CD4-positive, alpha-beta T cell treated with Interleukin-2 at 100 ng/mL for 4 hours (primary cell): ENCODE results near the gene OTOG.
A peak's percentile ranks its signal among the peaks of the same experiment; 100 is the strongest.

Experiments
- DNase-seq: peaks from one replicate; pipeline ENCODE4 v3.0.0-alpha.2; 2020; ENCODE audit warnings: low spot score

Gene OTOG

GRCh38 chr11:17547051-17547577 lies at the start of gene OTOG:
OTOG (plus strand) TSS chr11:17547259; CDS start chr11:17547373, 114 bp downstream.
- no peak for DNase-seq

- no peak for DNase-seq
These were observed 49.0 kb upstream of the OTOG start for GRCh38 chr11:17498058-17498457.

- DNase-seq, result no peak
These were observed 48.6 kb upstream of the OTOG start for GRCh38 chr11:17498475-17498874.

DNA sequence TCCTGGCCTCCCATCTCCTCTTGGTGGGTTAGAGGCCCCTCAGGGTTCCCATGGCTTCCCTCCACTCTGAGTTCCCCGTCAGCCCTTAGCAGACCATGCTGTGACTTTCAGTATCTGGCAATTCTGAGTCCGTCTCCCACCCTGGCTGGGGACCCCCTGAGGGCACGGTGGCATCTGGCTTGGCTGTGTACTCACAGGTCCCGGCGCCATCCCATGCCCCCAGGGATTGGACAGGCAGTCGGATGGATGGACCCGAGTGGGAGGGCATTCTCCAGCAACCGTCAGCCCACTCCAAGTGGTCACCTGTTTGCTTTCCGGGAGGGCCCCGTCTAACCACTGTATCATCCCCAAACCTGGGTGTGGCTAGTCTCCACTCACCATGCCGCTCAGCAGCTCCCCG lies 46.4 kb upstream of the OTOG start:
- no peak for DNase-seq

- DNase-seq, result no peak
These were observed 44.4 kb upstream of the OTOG start for GRCh38 chr11:17502630-17503029.

DNA sequence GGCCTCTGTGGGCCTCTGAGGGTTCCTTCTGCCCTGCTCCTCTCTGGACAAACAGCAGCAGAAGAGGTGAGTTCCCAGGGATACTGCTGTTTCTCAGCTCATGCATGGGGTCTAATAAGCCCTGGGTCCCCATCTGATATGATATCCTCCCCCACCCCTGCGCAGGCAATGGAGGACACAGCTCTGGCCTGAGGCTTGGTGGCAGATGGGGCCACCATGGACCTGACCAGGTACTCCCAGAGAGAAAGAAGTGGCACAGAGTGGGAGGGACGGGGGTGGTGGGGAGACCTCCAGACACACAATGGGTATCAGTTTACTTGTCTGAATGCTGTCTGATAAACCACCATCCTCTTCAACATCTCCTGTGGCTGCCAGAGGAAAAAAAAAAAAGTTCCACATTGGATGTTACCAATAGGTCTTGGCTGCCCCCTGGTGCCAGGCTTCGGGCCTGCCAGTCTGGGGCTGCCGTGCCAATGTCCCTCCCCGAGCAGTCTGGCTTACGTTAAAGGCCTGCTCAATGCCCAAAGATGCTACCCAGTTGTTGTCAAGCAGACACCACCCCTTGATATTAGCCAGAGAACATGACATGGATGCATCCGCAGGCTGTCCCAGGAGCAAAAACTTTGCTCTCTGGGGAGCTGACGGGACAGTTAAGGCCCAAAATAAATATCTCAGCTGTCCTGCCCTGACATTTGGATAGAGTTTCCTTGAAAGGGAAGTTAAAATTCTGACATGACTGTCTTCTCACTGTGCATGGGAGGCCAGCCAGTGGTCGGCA lies 42.5 kb upstream of the OTOG start:
- peak; percentile 71 for DNase-seq

- no peak for DNase-seq
These were observed 41.9 kb upstream of the OTOG start for GRCh38 chr11:17505146-17505545.

GRCh38 chr11:17506314-17506713 lies 40.7 kb upstream of the OTOG start:
- DNase-seq, result no peak

DNA sequence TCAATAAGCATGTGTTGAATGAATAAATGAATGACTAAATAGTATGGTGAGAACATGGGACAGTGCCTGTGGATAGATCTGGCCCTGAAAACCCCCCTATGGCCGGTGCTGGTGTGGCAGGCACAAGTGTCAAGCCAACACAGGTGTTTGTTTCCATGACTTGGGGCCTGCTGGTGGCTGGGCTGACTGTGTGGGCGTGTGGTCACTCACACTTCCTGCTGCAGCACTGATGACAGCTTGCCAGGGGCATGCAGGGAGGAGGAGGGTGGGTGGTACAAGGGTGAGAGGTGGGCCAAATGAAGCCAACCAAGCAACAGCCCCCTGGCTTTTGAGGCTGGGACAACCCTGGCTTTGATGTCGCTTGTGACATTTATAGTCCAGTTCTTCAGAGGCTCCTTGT lies 40.1 kb upstream of the OTOG start:
- no peak for DNase-seq

DNA sequence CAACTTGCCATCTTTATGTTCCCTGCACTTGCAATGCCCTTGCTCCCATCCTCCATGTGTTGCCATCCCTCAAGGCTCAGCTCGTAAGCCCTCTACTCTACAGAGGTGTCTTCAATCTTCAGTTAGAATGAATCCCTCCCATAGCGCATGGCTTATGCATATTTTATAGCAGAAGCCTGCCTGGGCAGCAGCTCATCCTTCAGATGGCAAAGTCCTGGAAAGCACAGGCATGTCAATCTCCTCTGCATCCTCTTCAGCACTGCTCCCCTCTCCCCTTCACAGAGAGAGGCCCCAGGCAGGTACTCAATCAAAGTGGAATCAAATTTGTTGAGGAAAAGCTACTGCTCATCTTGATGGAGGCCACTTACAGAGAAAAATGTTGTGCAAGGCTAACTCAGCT lies 39.3 kb upstream of the OTOG start:
- DNase-seq, result no peak

GRCh38 chr11:17508306-17508705 lies 38.8 kb upstream of the OTOG start:
- DNase-seq, result no peak

DNA sequence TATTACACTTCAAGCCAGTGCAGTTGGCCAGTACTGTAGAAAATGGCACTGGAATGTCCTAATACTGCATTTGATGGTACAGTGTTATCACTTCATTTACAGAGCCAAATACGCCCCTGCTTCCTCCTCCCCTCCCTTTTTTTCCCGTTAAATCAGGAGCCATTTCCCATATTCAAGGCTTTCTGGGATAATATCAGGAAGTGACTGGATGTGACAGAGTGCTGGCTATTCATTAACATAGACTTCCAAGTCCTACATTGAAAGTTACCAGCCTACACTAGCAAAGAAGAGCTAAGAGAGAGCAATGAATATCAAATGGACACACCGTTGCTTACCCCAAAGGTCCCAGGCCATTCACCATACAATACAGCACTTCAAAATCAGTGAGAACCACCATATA lies 38.3 kb upstream of the OTOG start:
- no peak for DNase-seq

- no peak for DNase-seq
These were observed 36.4 kb upstream of the OTOG start for GRCh38 chr11:17510507-17511206.

DNA sequence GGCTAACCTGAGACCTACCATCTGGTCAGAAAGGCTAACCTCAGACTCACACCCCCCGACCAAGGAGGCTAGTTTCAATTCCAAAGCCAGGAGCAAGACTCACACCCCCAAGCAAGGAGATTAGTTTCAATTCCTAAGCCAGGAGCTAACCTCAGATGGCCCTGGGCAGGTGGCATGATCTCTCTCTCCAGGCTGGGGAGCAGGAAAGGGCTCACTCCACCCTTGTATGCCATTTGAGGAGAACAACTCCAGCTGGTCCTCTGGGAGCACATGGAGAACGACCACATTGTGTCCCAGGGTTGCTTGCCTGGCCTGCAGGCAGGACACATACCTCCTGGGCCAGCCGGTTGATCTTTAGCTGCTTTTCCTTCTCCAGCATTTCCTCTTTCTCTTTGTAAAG lies 35.5 kb upstream of the OTOG start:
- no peak for DNase-seq

- DNase-seq, result no peak
These were observed 35.0 kb upstream of the OTOG start for GRCh38 chr11:17512101-17512500.

GRCh38 chr11:17513853-17514252 lies 33.2 kb upstream of the OTOG start:
- DNase-seq, result no peak

- DNase-seq, result no peak
These were observed 32.6 kb upstream of the OTOG start for GRCh38 chr11:17514476-17514875.

GRCh38 chr11:17515443-17516176 lies 31.4 kb upstream of the OTOG start:
- no peak for DNase-seq

GRCh38 chr11:17516551-17517150 lies 30.4 kb upstream of the OTOG start:
- no peak for DNase-seq

- DNase-seq, result no peak
These were observed 29.9 kb upstream of the OTOG start for GRCh38 chr11:17517186-17517585.

GRCh38 chr11:17518366-17518765 lies 28.7 kb upstream of the OTOG start:
- no peak for DNase-seq
